KOPT-K1 (cell line): ENCODE measurements around the gene DCP1B.

Source experiments
- H3K27ac ChIP-seq: fragments of 200-600 bp; sonication (generic); 2 replicates; pipeline ENCODE4 v1.5.1; 2016; ENCODE audit warnings: antibody characterized with exemption, mild to moderate bottlenecking, low read depth, low read length; ENCODE audit not compliant: poor library complexity, severe bottlenecking
- H3K36me3 ChIP-seq: fragments of 200-600 bp; sonication (generic); 2 replicates; pipeline ENCODE4 v1.5.1; 2017; ENCODE audit warnings: antibody characterized with exemption, mild to moderate bottlenecking, low read length, moderate library complexity; ENCODE audit not compliant: insufficient read depth
- H3K9me3 ChIP-seq: fragments of 200-600 bp; sonication (generic); 2 replicates; pipeline ENCODE4 v1.5.1; 2017; ENCODE audit warnings: antibody characterized with exemption, low read length, mild to moderate bottlenecking; ENCODE audit not compliant: insufficient read depth, poor library complexity, severe bottlenecking

The DCP1B gene

DNA sequence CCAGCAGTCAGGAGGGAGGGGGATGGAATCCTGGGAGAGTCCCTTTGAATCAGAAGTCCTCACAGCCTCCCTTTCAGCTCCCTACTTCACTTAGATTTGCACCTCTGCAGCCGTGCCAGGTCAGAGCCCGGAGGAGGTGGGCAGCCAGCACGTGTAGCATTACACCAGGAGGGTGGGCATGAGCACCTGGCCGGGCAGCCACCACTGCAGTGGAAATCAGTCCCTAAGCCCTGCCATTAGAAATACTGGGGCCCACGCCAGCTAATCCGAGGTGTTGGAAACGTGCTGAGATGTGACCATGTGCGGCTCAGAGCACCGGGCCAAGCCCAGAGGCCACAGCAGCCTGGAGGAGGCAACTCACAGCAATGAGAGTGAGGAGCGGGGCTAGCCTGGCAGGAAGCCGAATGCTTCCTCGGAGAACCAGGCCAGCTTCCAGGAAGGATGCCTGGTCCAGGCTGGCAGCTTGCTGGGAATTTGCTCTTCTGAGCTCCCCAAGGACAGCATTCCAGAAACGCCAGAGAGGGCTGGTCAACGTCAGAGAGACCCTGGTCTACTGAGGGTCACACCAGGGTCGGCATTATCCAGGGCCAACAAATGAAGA lies 76.4 kb downstream of the DCP1B start:
- no peak overlapping the region for H3K27ac ChIP-seq
- no peaks in the 10 kb centered on the region for H3K9me3 ChIP-seq
- H3K36me3 ChIP-seq = no peaks in the 10 kb centered on the region

DNA sequence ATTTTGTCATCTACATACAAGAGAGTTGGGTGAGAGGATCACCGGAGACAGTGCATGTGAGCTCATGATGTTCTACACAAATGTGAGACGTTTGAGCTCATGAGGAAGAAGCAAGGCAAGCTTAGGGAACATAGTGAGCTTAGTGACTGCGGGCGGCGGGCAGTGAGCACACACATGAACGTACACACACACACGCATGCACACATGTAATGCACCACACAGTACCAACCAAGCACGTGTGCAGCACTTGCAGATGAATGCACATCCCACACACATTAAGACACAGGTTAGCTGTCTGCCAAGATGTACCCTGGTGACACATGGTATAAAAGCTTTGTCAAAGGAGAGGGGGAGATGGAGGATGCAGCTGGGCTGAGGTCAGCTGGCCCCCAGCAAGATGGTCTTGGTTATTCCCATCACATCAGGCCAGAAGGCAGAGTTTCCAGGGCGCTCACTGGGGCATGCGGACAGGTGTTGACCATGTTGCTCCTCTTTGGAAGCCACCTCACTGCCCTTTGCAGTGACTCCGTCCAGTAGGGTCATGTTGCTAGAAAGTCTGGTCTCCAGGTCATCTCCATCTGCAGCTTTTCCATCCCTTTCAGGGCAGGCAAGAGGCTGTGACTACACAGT lies 77.1 kb downstream of the DCP1B start:
- Histone ChIP-seq H3K9me3 (no peaks in the 10 kb centered on the region), H3K27ac (no peak overlapping the region), H3K36me3 (no peaks in the 10 kb centered on the region)

DNA sequence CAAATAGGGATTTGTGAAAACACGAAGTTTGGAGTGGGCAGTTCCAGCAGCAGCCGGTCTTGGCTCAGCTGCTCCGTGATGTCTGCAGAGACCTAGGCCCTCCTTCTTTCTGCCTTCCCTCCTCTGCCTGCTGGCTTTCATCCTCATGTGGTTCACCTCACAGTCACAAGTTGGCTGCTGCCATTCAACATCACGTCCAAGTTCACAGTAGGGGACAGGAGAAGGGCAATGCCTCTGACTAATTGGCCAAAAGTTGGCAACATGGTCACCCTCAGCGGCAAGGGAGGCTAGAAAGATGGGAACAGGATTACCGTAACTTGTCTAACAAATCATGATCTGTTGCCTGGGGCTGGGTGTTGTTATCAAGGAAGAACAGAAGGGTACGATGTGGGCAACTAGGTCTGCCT lies 78.0 kb downstream of the DCP1B start:
- Histone ChIP-seq H3K9me3 (no peaks in the 10 kb centered on the region), H3K36me3 (no peaks in the 10 kb centered on the region), H3K27ac (no peak overlapping the region)

DNA sequence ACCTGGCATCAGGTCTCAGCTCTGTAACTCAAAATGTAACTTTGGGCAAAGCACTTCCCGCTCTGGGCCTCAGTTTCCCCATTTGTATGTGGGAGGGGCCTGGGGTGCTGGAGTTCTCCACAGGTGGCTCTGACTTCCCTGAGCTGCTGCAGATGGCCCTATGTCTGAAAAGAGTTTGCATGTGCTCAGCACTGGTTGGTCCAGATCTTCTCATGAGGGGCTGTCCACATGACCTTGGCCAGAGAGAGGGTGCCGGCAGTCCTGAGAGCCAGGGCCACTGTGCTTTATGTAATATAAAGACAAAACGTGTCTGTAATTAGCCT lies 78.6 kb downstream of the DCP1B start:
- Histone ChIP-seq H3K9me3 (no peaks in the 10 kb centered on the region), H3K36me3 (no peaks in the 10 kb centered on the region), H3K27ac (no peak overlapping the region)

DNA sequence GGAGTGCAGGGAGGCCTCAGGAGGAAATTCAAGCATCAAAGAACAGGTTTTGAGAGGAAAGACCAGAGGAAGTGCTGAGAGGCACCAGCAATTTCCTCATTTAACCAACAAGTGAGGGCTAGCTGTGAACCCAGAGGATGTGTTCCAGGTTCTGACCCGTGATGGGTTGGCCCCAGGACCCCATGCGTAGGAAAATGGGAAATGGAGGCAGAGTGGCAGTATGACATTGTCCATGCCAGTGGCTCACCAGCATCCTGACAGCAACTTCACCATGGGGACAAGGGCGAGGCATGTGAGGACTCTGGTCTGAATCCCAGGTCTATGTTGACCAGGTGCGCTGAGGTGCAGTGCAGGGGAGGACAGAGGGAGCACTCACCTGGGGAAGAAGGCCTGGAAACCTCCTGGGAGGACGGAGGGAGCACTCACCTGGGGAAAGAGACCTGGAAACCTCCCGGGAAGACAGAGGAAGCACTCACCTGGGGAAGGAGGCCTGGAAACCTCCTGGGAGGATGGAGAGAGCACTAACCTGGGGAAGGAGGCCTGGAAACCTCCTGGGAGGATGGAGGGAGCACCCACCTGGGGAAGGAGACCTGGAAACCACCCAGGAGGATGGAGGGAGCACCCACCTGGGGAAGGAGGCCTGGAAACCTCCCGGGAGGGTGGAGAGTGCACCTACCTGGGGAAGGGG lies 79.1 kb downstream of the DCP1B start:
- Histone ChIP-seq H3K36me3 (no peaks in the 10 kb centered on the region), H3K27ac (no peak overlapping the region), H3K9me3 (no peaks in the 10 kb centered on the region)

DNA sequence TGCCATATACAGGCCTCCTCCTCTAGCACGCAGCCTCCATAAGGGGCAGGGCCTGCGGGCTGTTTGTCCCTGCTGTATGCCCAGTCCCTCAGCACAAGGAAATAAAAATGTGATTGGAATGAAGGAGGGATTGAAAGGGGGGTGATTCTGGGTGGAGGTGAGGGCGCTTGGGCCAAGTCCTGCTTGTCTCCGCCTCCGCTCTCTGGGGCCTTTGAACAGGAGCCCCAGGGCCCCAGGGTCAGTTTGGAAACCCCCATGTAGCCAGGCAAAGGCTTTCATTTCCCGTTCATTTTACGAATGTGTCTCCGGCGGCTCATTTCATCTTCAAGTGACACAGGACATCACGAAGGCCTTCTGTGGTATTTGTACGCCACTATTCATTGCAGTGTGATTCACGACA lies 81.3 kb downstream of the DCP1B start:
- Histone ChIP-seq H3K27ac (no peak overlapping the region), H3K9me3 (no peaks in the 10 kb centered on the region)

DNA sequence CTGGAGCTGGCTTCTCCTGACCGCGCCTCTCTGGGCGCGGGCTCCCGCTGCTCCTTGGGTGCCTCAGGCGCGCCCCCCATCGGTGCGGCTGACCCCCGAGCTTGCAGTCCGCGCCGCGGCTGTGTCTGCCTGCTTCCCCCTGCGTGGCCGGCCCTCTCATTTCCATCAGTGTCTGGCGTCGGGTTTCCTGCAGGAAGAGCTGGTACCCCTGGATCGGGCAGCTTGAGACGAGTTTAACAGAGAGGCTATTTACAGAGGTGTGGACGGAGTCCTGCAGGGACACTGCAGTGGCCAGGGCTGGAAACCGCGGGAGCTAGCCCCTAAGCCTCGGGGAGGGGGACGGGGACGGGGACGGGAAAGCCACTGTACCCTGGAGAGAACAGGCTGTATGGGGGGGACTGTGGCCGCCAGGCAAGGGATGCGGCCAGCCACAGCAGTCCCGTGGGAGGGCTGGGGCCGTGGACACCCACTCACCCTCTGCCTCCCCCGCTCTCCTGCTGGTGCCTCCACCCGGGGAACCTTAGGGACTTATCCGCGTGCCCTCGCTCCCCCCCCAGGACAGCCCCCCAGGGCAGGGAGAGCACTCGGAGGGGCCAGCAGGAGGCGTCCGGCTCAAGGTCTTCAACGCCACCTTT lies 82.1 kb downstream of the DCP1B start:
- H3K27ac ChIP-seq = no peak overlapping the region
- no peaks in the 10 kb centered on the region for H3K9me3 ChIP-seq
- no peaks in the 10 kb centered on the region for H3K36me3 ChIP-seq

More for the DNA sequence above, 81.3 kb downstream of the DCP1B start:
- no peaks in the 10 kb centered on the region for H3K36me3 ChIP-seq

DNA sequence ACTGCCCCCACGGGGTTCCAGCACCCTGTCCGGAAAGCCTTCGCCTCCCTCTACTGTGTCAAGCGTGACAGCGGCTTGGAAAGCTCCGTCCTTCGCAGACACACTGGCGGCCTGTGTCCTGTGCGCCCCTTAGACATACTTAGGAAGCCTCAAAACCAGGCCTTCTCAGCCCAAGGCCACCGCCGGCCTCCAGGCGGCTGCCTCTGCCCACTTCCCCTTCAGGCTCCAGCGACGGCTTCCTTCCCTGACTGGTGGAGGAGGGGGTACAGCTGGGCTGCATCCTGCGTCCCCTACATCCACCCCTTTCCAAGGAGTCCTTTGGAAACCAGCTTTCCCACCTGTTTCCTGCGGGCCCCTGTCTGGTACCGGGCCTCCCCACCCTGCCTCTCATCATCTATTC lies 83.3 kb downstream of the DCP1B start:
- Histone ChIP-seq H3K36me3 (no peaks in the 10 kb centered on the region), H3K9me3 (no peaks in the 10 kb centered on the region), H3K27ac (no peak overlapping the region)

DNA sequence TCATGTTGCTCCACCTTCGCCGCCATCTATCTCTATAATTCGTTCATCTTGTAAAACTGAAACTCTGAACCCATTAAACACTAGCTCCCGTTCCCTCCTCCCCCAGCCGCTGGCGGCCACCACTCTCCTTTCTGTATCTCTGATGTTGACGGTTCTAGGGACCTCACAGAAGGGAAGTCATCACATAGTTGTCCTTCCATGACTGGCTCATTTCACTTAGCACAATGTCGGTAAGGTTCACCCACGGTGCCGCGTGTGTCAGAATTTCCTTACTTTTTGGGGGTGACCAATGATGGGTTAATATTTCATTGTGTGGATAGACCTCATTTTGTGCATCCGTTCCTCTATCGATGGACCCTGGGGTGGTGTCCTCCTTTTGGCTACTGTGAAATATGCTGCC lies 83.8 kb downstream of the DCP1B start:
- no peaks in the 10 kb centered on the region for H3K9me3 ChIP-seq
- H3K27ac ChIP-seq = no peak overlapping the region
- H3K36me3 ChIP-seq = no peaks in the 10 kb centered on the region

DNA sequence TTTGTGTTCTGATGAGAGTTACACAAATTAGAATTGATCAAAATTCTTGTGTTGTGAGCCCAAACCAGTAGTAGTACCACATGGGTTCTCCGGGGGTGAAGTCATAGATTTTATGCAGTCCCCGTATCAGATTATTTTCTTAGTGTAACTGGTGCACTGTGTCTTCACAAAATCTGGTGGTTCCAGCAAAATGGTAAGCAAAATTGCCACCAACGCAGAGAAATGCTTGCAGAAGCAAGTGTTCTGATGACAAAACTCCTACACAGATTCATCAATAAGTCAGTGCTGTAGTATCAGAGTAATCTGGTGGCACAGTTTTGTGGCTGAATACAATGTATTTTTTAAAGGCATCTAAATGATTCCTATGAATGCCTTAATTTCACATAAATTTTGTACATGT lies 84.5 kb downstream of the DCP1B start:
- no peak overlapping the region for H3K27ac ChIP-seq
- no peaks in the 10 kb centered on the region for H3K9me3 ChIP-seq
- no peaks in the 10 kb centered on the region for H3K36me3 ChIP-seq

DNA sequence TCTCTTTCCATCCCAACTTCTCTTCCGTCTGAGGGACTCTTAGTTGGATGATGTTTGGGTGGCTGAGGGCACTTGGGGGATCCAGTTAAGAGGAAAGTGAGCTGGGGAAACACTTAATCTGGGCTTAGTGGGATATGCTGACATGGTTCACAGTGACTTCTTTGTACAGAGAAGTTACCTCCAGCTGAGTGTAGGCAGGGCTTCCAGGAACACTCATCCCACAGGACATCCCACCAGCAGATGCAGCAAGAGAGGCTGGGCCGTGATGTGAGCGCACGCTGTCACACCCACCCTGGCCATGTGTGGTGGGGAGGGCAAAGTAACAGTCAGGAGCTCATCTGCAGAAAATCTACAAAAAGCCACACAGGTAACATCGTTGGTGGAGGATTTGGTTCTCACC lies 85.0 kb downstream of the DCP1B start:
- H3K36me3 ChIP-seq = no peaks in the 10 kb centered on the region
- H3K27ac ChIP-seq = no peak overlapping the region
- no peaks in the 10 kb centered on the region for H3K9me3 ChIP-seq

DNA sequence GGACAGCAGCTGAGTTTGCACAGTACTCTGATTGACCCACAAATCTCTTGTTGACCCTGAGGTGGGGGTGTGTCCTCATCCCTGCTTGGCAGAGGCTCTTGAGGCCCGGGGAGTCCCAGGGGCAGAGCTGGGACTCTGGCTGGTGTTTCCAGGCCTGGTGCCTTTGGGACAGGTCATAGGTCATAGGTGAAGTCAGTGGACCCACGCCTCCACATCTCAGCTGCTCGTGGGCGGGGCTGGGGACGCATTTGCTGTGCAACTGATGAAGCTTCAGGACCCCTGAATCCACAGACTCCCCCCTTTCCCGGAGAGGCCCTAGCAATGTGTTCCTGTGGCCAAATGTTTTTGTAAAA lies 85.4 kb downstream of the DCP1B start:
- H3K36me3 ChIP-seq = no peaks in the 10 kb centered on the region
- no peak overlapping the region for H3K27ac ChIP-seq
- H3K9me3 ChIP-seq = no peaks in the 10 kb centered on the region

DNA sequence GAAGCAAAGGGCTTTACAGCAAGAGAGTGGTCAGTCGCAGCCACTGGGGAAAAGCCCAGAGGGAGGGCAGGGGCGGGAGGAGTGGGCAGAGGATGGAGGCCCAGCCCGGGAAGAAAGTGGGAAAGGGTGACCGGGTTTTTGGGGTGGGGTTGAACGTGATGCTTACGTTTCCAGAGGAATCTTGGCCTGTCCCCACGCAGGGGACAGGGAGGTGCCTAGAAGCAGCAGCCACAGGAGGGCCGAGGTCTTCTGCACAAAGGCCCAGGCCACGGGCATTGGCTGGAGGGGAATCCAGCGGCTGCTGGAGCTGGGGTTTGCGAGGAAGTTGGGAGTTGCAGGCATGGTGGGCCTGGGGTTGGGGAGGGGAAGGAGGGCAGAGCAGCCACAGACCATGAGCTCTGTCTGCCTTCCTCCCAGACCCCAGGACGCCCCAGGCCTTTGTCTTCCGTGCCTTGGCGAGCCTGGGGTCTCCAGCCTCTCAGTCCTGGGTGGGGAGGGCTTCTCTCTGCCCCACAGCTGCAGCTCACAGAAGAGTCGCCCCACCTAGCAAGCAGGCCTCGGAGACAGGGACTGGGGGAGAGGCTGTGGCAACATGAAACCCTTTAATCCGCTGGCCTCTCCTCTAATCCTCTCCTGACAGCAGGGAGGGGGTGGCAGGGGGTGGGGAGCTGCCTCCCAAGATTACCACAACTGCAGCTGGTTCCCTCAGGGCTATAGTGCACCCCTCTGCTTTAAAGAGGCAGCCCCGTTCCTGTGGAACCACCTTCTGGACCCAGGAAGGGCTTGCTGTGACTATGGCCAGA lies 86.0 kb downstream of the DCP1B start, which contains the start of gene CACNA2D4:
Gene CACNA2D4 (minus strand): TSS at position 572 of the 803 bp plus-strand sequence. CDS start 179 bp downstream, at position 393.
- no peaks in the 10 kb centered on the region for H3K36me3 ChIP-seq

DNA sequence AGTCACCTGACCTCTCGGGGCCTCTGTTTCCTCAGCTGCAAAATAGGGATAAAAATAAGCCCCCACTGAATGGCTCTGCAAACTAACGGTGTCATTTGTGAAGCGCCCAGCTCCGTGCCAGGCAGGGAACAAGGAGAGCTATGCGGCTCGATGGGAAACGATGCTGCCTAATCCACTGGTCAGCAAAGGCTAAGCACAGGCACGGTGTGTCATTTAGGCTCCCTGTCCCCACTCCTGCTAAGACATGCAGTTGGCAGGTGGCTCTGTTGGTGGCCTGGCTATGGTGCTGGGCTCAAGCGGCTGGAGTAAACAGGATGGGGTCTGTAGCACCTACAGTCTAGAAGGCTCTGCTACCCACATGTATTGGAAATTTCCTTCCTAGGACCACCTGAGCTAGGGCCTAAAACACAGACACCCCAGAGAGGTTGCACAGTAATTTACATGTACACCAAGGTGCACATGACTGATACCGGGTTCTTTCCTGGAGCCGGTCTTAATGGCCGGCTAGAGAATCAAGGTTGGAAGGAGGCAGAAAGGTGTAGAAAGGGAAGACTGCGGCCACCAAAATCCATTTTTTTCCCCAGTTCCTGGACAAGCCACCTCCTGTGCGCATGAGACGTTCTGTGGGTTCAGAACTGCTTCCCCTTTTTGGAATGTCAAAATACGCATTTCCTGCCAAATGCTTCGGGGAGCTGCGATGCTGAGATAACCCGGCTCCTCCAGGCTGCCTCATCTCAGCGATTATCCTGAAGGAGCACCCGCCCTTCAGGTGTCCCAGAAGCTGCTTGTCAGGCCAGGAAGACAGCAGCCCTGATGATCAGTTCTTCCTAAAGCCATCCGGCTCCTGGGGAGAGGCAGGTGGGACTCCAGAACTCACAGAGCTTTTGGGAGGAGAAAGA lies 86.8 kb downstream of the DCP1B start:
- no peaks in the 10 kb centered on the region for H3K9me3 ChIP-seq
- H3K27ac ChIP-seq = no peak overlapping the region

More for the DNA sequence above, 86.0 kb downstream of the DCP1B start, which contains the start of gene CACNA2D4:
- H3K9me3 ChIP-seq = no peaks in the 10 kb centered on the region
- no peak within 1 kb of the TSS for H3K27ac ChIP-seq

More for the DNA sequence above, 86.8 kb downstream of the DCP1B start:
- H3K36me3 ChIP-seq = no peaks in the 10 kb centered on the region
